SK-N-SH (cell line): ENCODE measurements around the gene ARHGEF1.

ENCODE experiments used
- POLR2AphosphoS5 ChIP-seq: IDR thresholded peaks from 2 replicates; pipeline ENCODE4 v1.6.1; 2012; ENCODE audit warnings: low read depth, low read length
- SIN3A ChIP-seq: IDR thresholded peaks from 2 replicates; pipeline ENCODE4 v1.6.1; 2012; ENCODE audit warnings: low read depth, mild to moderate bottlenecking, low read length, moderate library complexity, borderline replicate concordance
- USF2 ChIP-seq: fragments of 150-350 bp; IDR thresholded peaks from 2 replicates; pipeline ENCODE4 v1.6.1; 2017; ENCODE audit warnings: antibody characterized with exemption, low read length, low read depth, borderline replicate concordance
- TF ChIP-seq, protein P1 (sequence below): fragments of 200-600 bp; sonication (generic); IDR thresholded peaks from 2 replicates; pipeline ENCODE4 v1.6.1; 2017; ENCODE audit warnings: antibody characterized with exemption, mild to moderate bottlenecking, moderate library complexity

DNA sequence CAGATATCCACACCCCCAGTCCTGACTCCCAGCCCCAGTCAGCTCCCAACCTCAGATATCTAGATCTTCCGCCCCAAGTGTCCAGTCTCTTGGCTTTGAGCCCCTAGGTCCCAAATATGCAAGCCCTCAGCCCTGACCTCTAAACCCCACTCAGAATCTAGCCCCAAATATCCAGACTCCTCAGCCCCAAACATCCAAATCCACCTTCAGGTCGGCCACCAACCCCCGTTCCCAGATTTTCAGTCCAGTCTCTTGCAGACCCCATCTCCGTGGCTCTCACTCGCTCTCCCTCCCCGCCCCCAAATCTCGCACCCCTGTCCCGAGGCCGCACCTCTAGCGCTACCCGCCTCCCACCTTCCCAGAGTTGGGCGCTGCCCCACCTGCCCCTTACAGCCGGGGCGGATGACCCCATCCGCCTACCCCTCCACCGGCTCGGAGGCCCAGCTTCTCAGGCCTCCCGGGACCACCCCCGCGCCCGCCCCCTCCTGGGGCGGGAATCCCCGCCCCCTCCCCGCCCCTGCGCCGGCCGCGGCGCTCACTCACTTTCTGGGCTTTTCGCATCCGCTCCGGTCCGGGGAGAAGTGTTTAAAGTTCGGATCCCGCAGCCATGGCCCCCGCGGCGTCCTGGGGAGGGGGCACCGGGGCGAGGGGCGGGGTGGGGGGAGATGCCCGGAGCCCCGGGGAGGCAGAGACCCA is 44.7 kb downstream of the ARHGEF1 start:
- TF ChIP-seq, protein P1, sequence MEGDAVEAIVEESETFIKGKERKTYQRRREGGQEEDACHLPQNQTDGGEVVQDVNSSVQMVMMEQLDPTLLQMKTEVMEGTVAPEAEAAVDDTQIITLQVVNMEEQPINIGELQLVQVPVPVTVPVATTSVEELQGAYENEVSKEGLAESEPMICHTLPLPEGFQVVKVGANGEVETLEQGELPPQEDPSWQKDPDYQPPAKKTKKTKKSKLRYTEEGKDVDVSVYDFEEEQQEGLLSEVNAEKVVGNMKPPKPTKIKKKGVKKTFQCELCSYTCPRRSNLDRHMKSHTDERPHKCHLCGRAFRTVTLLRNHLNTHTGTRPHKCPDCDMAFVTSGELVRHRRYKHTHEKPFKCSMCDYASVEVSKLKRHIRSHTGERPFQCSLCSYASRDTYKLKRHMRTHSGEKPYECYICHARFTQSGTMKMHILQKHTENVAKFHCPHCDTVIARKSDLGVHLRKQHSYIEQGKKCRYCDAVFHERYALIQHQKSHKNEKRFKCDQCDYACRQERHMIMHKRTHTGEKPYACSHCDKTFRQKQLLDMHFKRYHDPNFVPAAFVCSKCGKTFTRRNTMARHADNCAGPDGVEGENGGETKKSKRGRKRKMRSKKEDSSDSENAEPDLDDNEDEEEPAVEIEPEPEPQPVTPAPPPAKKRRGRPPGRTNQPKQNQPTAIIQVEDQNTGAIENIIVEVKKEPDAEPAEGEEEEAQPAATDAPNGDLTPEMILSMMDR: no peak
- TF ChIP-seq POLR2AphosphoS5 (no peak), SIN3A (no peak), USF2 (no peak)
